ENCODE data around the gene SPSB1.

SPSB1 gene

GRCh38 chr1:9346566-9346965, 53.9 kb downstream of the SPSB1 start:
- DNase-seq, result no peak

- DNase-seq, result no peak
Measured at GRCh38 chr1:9347095-9347850, 54.6 kb downstream of the SPSB1 start.

- DNase-seq, result no peak
Measured at GRCh38 chr1:9349331-9349851, 56.7 kb downstream of the SPSB1 start.

GRCh38 chr1:9350013-9350908, 57.6 kb downstream of the SPSB1 start:
- DNase-seq, result no peak

- DNase-seq, result no peak
Measured at GRCh38 chr1:9350960-9351359, 58.3 kb downstream of the SPSB1 start.

- DNase-seq, result no peak
Measured at GRCh38 chr1:9351654-9352271, 59.1 kb downstream of the SPSB1 start.

GRCh38 chr1:9352377-9353134, 59.9 kb downstream of the SPSB1 start:
- DNase-seq, result no peak

GRCh38 chr1:9355503-9355902, 62.8 kb downstream of the SPSB1 start:
- DNase-seq, result no peak

GRCh38 chr1:9356021-9356420, 63.3 kb downstream of the SPSB1 start:
- no peak for DNase-seq

GRCh38 chr1:9356829-9357466, 64.3 kb downstream of the SPSB1 start:
- DNase-seq, result no peak

- DNase-seq, result no peak
Measured at GRCh38 chr1:9357958-9358357, 65.3 kb downstream of the SPSB1 start.

- DNase-seq, result no peak
Measured at GRCh38 chr1:9360371-9361064, 67.8 kb downstream of the SPSB1 start.

- no peak for DNase-seq
Measured at GRCh38 chr1:9361630-9362260, 69.1 kb downstream of the SPSB1 start.

- no peak for DNase-seq
Measured at GRCh38 chr1:9362488-9362887, 69.8 kb downstream of the SPSB1 start.

- DNase-seq, result no peak
Measured at GRCh38 chr1:9363061-9363471, 70.4 kb downstream of the SPSB1 start.

GRCh38 chr1:9366298-9366697, 73.6 kb downstream of the SPSB1 start:
- no peak for DNase-seq

- no peak for DNase-seq
Measured at GRCh38 chr1:9366943-9367780, 74.5 kb downstream of the SPSB1 start.

GRCh38 chr1:9367806-9368205, 75.1 kb downstream of the SPSB1 start:
- DNase-seq, result no peak

GRCh38 chr1:9368356-9368755, 75.7 kb downstream of the SPSB1 start:
- DNase-seq, result no peak

Data from activated gamma-delta T cell (primary cell).